HG03342 (cell line): ENCODE measurements around the gene PARD6B.
"Not testable (repeated sequence)": the region's sequence is repeated elsewhere in the genome, so short reads cannot be mapped to it uniquely, and the experiment has no call there.

ENCODE experiments used
- ATAC-seq: cut with Tn5 transposase; IDR thresholded peaks from one replicate; pipeline ENCODE4 v1.9.1; 2021; ENCODE audit warnings: mild to moderate bottlenecking, moderate library complexity; ENCODE audit not compliant: unreplicated experiment

Gene PARD6B

GRCh38 chr20:50768991-50769390 lies 37.6 kb downstream of the PARD6B start:
- ATAC-seq, result not testable (repeated sequence)

- not testable (repeated sequence) for ATAC-seq
Measured at GRCh38 chr20:50769551-50770085, 38.2 kb downstream of the PARD6B start.

- not testable (repeated sequence) for ATAC-seq
Measured at GRCh38 chr20:50771419-50772080, 40.2 kb downstream of the PARD6B start.

GRCh38 chr20:50772420-50773185 lies 41.2 kb downstream of the PARD6B start:
- no peak for ATAC-seq

GRCh38 chr20:50774515-50774914 lies 43.1 kb downstream of the PARD6B start:
- no peak for ATAC-seq

- no peak for ATAC-seq
Measured at GRCh38 chr20:50776122-50776817, 44.9 kb downstream of the PARD6B start.

GRCh38 chr20:50777373-50777772 lies 46.0 kb downstream of the PARD6B start:
- no peak for ATAC-seq

GRCh38 chr20:50778994-50779393 lies 47.6 kb downstream of the PARD6B start:
- not testable (repeated sequence) for ATAC-seq

GRCh38 chr20:50783390-50783789 lies 52.0 kb downstream of the PARD6B start:
- ATAC-seq, result no peak

- ATAC-seq, result no peak
Measured at GRCh38 chr20:50783903-50784302, 52.5 kb downstream of the PARD6B start.

- no peak for ATAC-seq
Measured at GRCh38 chr20:50784464-50784863, 53.1 kb downstream of the PARD6B start.

- ATAC-seq, result no peak
Measured at GRCh38 chr20:50786703-50787102, 55.3 kb downstream of the PARD6B start.

- no peak for ATAC-seq
Measured at GRCh38 chr20:50787181-50787580, 55.8 kb downstream of the PARD6B start.

GRCh38 chr20:50788045-50788991 lies 56.9 kb downstream of the PARD6B start:
- no peak for ATAC-seq

- no peak for ATAC-seq
Measured at GRCh38 chr20:50789968-50790650, 58.7 kb downstream of the PARD6B start.

- peak; percentile 67 for ATAC-seq
Measured at GRCh38 chr20:50790651-50791277, 59.4 kb downstream of the PARD6B start.

- ATAC-seq, result no peak
Measured at GRCh38 chr20:50792708-50793574, 61.6 kb downstream of the PARD6B start.

GRCh38 chr20:50793575-50794016 lies 62.2 kb downstream of the PARD6B start:
- ATAC-seq, result not testable (repeated sequence)
